ENCODE results near the gene SV2B. TPM values are rescaled to one million over a fixed set of nuclear protein-coding genes. Genes with fewer than 3 reads are reported as not detected.
A peak's percentile ranks its signal among the peaks of the same experiment; 100 is the strongest.

Gene SV2B
- total and polyA plus RNA-seq, 2 donors from 2014 or later, result 0.17 to 3.9 TPM

DNA sequence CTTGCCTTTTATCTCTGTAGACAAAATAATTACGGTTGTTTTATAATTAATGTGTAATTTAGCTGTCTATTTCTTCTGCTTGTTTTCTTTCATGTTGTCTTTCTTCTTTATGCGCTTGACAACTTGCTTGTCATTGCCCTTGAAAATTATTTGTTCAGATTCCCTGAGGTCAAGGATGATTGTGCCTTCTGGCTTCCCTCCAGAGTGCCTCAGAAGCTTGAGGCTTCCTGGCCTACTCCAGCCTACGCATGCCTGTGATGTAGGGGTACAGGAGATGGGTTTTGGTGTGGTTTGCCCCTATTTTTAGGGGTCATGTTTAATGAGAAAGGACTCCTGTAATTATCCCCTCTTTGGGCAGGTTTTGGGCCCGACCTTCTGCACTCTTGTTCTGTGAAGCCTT is 231.5 kb downstream of the SV2B start:
- TF ChIP-seq, protein P1, sequence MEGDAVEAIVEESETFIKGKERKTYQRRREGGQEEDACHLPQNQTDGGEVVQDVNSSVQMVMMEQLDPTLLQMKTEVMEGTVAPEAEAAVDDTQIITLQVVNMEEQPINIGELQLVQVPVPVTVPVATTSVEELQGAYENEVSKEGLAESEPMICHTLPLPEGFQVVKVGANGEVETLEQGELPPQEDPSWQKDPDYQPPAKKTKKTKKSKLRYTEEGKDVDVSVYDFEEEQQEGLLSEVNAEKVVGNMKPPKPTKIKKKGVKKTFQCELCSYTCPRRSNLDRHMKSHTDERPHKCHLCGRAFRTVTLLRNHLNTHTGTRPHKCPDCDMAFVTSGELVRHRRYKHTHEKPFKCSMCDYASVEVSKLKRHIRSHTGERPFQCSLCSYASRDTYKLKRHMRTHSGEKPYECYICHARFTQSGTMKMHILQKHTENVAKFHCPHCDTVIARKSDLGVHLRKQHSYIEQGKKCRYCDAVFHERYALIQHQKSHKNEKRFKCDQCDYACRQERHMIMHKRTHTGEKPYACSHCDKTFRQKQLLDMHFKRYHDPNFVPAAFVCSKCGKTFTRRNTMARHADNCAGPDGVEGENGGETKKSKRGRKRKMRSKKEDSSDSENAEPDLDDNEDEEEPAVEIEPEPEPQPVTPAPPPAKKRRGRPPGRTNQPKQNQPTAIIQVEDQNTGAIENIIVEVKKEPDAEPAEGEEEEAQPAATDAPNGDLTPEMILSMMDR (IDR thresholded peaks at IDR 0.05; ENCODE audit: borderline replicate concordance, extremely low read depth, insufficient read depth), result no peak
- Histone ChIP-seq H3K4me3 (ENCODE audit: low read length in 3 of 3) (no peak overlapping the region), H3K4me1 (ENCODE audit: control insufficient read depth in 2 of 3, insufficient read depth in 2 of 3, low read depth in 1 of 3, low read length in 3 of 3) (no peaks in the 10 kb centered on the region), H3K36me3 (ENCODE audit: control insufficient read depth in 2 of 3, insufficient read depth in 3 of 3, low read length in 3 of 3) (no peaks in the 10 kb centered on the region), H3K9me3 (ENCODE audit: control insufficient read depth in 2 of 3, insufficient read depth in 1 of 3, low read length in 3 of 3) (no peaks in the 10 kb centered on the region), H3K27me3 (ENCODE audit: control insufficient read depth, insufficient read depth, low read length) (no peaks in the 10 kb centered on the region), H3K9ac (ENCODE audit: low read length in 3 of 3) (no peak overlapping the region), H3K27ac (ENCODE audit: low read depth in 2 of 2, low read length in 2 of 2) (no peak overlapping the region)
- no peak for FAIRE-seq
- DNase-seq, result no peak
- intact Hi-C loops (cut with DNase I), result no loop called here

DNA sequence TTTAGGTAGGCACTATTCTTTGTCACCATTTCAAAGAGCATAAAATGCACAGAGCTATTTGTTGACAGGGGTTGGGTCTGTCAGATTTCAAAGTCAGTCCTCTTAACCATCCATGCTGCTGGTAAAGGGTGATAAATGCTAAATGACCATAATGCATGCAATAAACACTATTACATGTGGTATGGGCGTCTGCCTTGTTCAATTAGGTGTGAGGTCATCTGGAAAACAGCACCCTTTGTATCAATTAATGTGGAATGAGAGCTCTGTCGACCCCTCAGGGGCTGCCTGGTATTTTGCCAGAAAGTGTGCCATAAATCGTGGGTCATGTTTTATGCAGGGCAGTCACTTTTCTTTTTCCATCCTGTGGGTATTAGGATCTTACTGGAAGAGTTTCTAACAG is 235.6 kb downstream of the SV2B start:
- FAIRE-seq (no peak), DNase-seq (no peak)
- no peak overlapping the region for H3K4me3 ChIP-seq (ENCODE audit: low read length in 3 of 3)
- TF ChIP-seq, protein P1 (IDR thresholded peaks at IDR 0.05; ENCODE audit: borderline replicate concordance, extremely low read depth, insufficient read depth), result no peak
- H3K9me3 ChIP-seq (ENCODE audit: control insufficient read depth in 2 of 3, insufficient read depth in 1 of 3, low read length in 3 of 3), result no peaks in the 10 kb centered on the region
- no peak overlapping the region for H3K9ac ChIP-seq (ENCODE audit: low read length in 3 of 3)
- no peaks in the 10 kb centered on the region for H3K27me3 ChIP-seq (ENCODE audit: control insufficient read depth, insufficient read depth, low read length)
- no peaks in the 10 kb centered on the region for H3K36me3 ChIP-seq (ENCODE audit: control insufficient read depth in 2 of 3, insufficient read depth in 3 of 3, low read length in 3 of 3)
- intact Hi-C loops (cut with DNase I), result no loop called here
- no peaks in the 10 kb centered on the region for H3K4me1 ChIP-seq (ENCODE audit: control insufficient read depth in 2 of 3, insufficient read depth in 2 of 3, low read depth in 1 of 3, low read length in 3 of 3)
- H3K27ac ChIP-seq (ENCODE audit: low read depth in 2 of 2, low read length in 2 of 2), result no peak overlapping the region

DNA sequence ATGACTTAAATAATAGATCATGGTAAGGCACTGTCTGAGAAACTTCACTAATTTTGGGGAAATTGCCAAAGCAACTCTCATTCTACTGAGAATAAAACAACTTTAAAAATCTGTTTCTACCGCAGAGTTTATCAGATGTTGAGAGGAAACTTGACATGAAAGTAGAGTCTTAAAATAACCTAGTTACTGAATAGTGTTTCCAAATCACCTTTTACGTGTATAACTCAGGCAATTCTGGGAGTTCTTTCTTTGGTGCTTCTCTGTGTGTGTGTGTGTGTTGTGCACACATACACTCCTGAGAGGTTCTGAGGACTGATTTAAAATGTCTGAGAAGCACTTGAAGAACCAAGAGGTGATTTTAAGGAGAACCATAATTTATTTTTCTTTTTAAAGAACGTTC is 236.6 kb downstream of the SV2B start:
- Histone ChIP-seq H3K9me3 (ENCODE audit: control insufficient read depth in 2 of 3, insufficient read depth in 1 of 3, low read length in 3 of 3) (no peaks in the 10 kb centered on the region), H3K27me3 (ENCODE audit: control insufficient read depth, insufficient read depth, low read length) (no peaks in the 10 kb centered on the region), H3K9ac (ENCODE audit: low read length in 3 of 3) (no peak overlapping the region), H3K36me3 (ENCODE audit: control insufficient read depth in 2 of 3, insufficient read depth in 3 of 3, low read length in 3 of 3) (no peaks in the 10 kb centered on the region), H3K4me1 (ENCODE audit: control insufficient read depth in 2 of 3, insufficient read depth in 2 of 3, low read depth in 1 of 3, low read length in 3 of 3) (no peaks in the 10 kb centered on the region), H3K27ac (ENCODE audit: low read depth in 2 of 2, low read length in 2 of 2) (no peak overlapping the region), H3K4me3 (ENCODE audit: low read length in 3 of 3) (no peak overlapping the region)
- TF ChIP-seq, protein P1 (IDR thresholded peaks at IDR 0.05; ENCODE audit: borderline replicate concordance, extremely low read depth, insufficient read depth), result no peak
- no peak for FAIRE-seq
- no peak for DNase-seq
- intact Hi-C loops (cut with DNase I), result no loop called here

DNA sequence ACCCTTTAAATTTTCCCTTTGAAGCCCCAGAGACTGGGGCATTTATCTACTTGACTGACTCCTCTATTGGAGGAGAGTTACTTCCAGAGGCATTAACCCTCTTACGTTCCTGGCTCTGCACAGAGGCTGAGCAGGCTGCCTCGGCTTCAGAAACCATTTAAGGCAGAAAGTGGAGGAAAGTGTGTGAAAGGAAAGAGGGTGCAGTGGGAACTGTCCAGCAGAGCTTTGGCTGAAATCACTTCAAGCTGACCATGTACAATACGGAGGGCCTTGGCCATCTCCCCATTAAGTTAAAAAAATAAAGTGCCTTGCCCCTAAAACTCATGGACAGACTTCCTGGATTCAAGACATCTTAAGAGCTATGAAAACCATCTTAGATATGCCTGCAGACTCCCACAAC is 238.7 kb downstream of the SV2B start:
- FAIRE-seq (no peak), DNase-seq (peak in 4 of 5 donors; percentile 48 to 87 (median 78))
- H3K9ac ChIP-seq (ENCODE audit: low read length in 3 of 3), result no peak overlapping the region
- TF ChIP-seq, protein P1 (IDR thresholded peaks at IDR 0.05; ENCODE audit: borderline replicate concordance, extremely low read depth, insufficient read depth), result no peak
- no peaks in the 10 kb centered on the region for H3K27me3 ChIP-seq (ENCODE audit: control insufficient read depth, insufficient read depth, low read length)
- H3K9me3 ChIP-seq (ENCODE audit: control insufficient read depth in 2 of 3, insufficient read depth in 1 of 3, low read length in 3 of 3), result no peaks in the 10 kb centered on the region
- no peak overlapping the region for H3K4me3 ChIP-seq (ENCODE audit: low read length in 3 of 3)
- intact Hi-C loops (cut with DNase I), result no loop called here
- H3K27ac ChIP-seq (ENCODE audit: low read depth in 2 of 2, low read length in 2 of 2), result no peak overlapping the region
- H3K4me1 ChIP-seq (ENCODE audit: control insufficient read depth in 2 of 3, insufficient read depth in 2 of 3, low read depth in 1 of 3, low read length in 3 of 3), result no peaks in the 10 kb centered on the region
- H3K36me3 ChIP-seq (ENCODE audit: control insufficient read depth in 2 of 3, insufficient read depth in 3 of 3, low read length in 3 of 3), result no peaks in the 10 kb centered on the region
